Bronchus fibroblast of lung (primary cell): Measurements from ENCODE around the gene NRK. TPM values are rescaled to one million over a fixed set of nuclear protein-coding genes. Genes with fewer than 3 reads are reported as not detected.

Source experiments
- total RNA-seq: library from RNA; depleted of rRNA; stranded (reverse); fragments of >200 nt; gene quantifications from 2 replicates; pipeline ENCODE4 v1.2.3, GENCODE V29; 2015

The NRK gene, protein sequence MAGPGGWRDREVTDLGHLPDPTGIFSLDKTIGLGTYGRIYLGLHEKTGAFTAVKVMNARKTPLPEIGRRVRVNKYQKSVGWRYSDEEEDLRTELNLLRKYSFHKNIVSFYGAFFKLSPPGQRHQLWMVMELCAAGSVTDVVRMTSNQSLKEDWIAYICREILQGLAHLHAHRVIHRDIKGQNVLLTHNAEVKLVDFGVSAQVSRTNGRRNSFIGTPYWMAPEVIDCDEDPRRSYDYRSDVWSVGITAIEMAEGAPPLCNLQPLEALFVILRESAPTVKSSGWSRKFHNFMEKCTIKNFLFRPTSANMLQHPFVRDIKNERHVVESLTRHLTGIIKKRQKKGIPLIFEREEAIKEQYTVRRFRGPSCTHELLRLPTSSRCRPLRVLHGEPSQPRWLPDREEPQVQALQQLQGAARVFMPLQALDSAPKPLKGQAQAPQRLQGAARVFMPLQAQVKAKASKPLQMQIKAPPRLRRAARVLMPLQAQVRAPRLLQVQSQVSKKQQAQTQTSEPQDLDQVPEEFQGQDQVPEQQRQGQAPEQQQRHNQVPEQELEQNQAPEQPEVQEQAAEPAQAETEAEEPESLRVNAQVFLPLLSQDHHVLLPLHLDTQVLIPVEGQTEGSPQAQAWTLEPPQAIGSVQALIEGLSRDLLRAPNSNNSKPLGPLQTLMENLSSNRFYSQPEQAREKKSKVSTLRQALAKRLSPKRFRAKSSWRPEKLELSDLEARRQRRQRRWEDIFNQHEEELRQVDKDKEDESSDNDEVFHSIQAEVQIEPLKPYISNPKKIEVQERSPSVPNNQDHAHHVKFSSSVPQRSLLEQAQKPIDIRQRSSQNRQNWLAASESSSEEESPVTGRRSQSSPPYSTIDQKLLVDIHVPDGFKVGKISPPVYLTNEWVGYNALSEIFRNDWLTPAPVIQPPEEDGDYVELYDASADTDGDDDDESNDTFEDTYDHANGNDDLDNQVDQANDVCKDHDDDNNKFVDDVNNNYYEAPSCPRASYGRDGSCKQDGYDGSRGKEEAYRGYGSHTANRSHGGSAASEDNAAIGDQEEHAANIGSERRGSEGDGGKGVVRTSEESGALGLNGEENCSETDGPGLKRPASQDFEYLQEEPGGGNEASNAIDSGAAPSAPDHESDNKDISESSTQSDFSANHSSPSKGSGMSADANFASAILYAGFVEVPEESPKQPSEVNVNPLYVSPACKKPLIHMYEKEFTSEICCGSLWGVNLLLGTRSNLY (N-terminal part only)
- total RNA-seq = 13.7 and 15.8 TPM in 2 replicates

DNA sequence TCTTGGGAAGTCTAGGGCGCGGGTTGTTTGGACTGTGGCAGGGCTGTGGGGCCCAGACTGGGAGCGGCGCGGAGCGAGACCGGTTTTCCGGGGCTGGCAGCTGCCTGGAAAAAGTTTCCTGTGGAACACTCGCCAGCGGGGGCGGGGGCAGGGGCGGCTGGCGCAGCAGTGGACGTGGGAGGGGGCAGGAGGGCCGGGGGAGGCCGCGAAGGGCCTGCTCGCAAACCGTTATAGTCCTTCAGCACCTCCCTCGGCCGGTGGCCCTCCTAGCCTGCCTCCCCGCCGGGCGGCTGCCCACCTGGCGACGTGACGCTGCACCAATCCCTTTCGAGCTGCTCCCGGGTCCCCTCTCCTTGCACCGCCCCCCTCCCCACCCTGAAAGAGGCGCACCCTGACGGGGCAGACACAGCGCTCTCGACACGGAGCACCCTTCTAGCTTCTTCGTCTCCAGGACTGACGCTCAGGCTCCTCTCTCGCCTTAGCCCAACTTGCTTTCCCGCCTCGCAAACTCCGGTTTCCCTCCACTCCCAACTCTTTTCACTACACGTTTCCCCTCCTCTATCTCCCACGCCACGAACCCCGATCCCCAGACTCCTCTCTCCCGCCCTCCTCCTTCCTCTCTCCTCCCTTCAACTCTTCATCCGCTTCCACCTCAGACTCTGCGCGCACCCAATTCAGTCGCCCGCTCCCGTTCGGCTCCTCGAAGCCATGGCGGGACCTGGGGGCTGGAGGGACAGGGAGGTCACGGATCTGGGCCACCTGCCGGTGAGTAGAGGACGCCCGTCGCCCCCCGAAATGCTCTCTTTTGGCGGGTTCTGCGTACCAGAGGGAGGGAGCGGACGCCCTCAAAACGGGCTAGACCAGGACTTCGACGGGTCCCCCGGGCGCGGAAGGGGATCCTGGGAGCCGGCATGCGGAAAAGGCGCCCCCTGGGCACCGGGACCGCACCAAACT is at the start of gene NRK:
TSS of gene NRK (plus strand) at position 402 of the 954 bp plus-strand sequence. CDS start at position 709, 307 bp downstream.

Other genes with a start within 250 kb of the NRK start
- not detected in 2 replicates for gene SERPINA7, start 216.2 kb downstream of the NRK start, total RNA-seq